NB4 (cell line): ENCODE data around the gene ZFYVE28.

Experiments
- MYC ChIP-seq: IDR thresholded peaks from 2 replicates; pipeline ENCODE4 v1.6.1; 2011; ENCODE audit warnings: low read depth, low read length
- POLR2A ChIP-seq: IDR thresholded peaks from 2 replicates; pipeline ENCODE4 v1.6.1; 2011; ENCODE audit warnings: mild to moderate bottlenecking; ENCODE audit not compliant: insufficient read length; ENCODE audit errors: extremely low read depth
- TF ChIP-seq, protein P1 (sequence below): IDR thresholded peaks from one replicate; pipeline ENCODE4 v1.5.1; 2012; ENCODE audit warnings: low read depth, low read length

DNA sequence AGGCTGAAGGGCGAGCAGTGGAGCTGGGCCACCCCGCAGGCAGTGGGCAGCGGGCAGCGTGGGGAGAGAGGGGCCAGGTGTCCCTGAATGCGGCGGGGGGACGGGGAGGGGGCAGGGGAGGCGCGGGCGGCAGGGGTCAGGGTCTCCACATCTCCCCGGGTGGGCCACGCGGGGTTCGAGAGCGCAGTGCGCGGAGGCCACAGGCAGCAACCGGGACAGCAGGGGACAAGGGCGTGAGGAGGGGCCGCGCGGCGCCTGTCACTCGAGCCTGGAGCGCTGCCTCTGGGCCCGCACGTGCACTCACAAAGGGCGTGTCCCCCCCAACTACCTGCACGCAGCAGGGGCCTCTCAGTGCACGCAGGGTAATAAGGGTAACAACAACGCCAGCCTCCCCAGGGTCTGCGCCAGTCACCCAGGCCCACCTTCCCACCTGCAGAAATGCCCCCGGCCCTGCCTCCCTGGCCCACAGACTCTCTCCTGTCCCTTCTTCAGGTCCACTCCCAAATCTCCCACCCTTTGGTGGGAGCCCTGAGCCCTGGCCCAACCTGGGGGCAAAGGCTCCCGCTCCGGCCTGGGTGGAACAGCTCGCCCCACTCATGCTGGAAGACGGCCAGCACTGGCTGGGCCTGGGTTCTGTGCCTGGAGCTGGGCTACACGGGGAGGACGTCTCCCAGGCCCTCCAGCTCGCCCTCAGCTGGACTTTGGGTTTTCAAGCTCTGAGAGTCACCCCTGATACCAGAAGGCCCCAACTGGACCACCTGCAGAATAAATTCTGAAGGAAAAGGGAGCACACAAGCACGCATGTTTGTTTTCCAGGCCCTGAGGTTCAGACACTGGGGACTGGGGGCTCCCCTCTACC lies 53.2 kb downstream of the ZFYVE28 start:
- TF ChIP-seq, protein P1, sequence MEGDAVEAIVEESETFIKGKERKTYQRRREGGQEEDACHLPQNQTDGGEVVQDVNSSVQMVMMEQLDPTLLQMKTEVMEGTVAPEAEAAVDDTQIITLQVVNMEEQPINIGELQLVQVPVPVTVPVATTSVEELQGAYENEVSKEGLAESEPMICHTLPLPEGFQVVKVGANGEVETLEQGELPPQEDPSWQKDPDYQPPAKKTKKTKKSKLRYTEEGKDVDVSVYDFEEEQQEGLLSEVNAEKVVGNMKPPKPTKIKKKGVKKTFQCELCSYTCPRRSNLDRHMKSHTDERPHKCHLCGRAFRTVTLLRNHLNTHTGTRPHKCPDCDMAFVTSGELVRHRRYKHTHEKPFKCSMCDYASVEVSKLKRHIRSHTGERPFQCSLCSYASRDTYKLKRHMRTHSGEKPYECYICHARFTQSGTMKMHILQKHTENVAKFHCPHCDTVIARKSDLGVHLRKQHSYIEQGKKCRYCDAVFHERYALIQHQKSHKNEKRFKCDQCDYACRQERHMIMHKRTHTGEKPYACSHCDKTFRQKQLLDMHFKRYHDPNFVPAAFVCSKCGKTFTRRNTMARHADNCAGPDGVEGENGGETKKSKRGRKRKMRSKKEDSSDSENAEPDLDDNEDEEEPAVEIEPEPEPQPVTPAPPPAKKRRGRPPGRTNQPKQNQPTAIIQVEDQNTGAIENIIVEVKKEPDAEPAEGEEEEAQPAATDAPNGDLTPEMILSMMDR = no peak
- no peak for TF ChIP-seq POLR2A
- TF ChIP-seq MYC = no peak
